HCT116 (cell line): ENCODE measurements around the gene ABHD10. TPM values are rescaled to one million over a fixed set of nuclear protein-coding genes. Genes with fewer than 3 reads are reported as not detected.

Experiments
- ATAC-seq: fragments of 200-7000 bp; cut with Tn5 transposase; 2 replicates; pipeline ENCODE4 v1.9.1; 2020; ENCODE audit warnings: mild to moderate bottlenecking, moderate library complexity
- BruUV-seq: library from RNA; stranded (reverse); fragments of 400-500 nt; replicated peaks from 2 replicates; lab custom pipeline; 2021; lab: Mats Ljungman, UMichigan
- CTCF ChIA-PET: fragments of 300-600 bp; sonication (Branson Sonifier 250); formaldehyde crosslinking; loops from one replicate; lab custom pipeline; 2021; ENCODE audit warnings: antibody characterized with exemption; lab: Charles Lee
- POLR2A ChIA-PET: fragments of 300-600, 350-600 bp; sonication (Branson Sonifier 250); formaldehyde crosslinking; loops from one replicate; lab custom pipeline; 2021; ENCODE audit warnings: antibody characterized with exemption; lab: Charles Lee
- RAD21 ChIA-PET, 2 experiments: fragments of 300-600 bp; sonication (Branson Sonifier 250); formaldehyde crosslinking; loops; one replicate each; lab custom pipeline; 2023; ENCODE audit warnings: low total read pairs in 2 of 2; ENCODE audit not compliant: uncharacterized antibody in 2 of 2, unreplicated experiment in 2 of 2, low non-redundant PET in 1 of 2; lab: Charles Lee
- DNase-seq: peaks from one replicate; pipeline ENCODE4 v3.0.0-alpha.2; 2010; ENCODE audit warnings: low read depth, low spot score
- H2AFZ ChIP-seq: fragments of 200-600 bp; shearing (Covaris generic), sonication (generic); 2 replicates; pipeline ENCODE4 v1.6.1; 2017; ENCODE audit warnings: low read depth, mixed run types, mixed read lengths, antibody characterized with exemption, low read length; ENCODE audit not compliant: poor library complexity, severe bottlenecking
- H3K27ac ChIP-seq: 2 replicates; pipeline ENCODE4 v1.5.1; 2012; ENCODE audit warnings: low read depth, low read length
- H3K27me3 ChIP-seq: fragments of 200-600 bp; sonication (generic); 2 replicates; pipeline ENCODE4 v1.6.1; 2016; ENCODE audit warnings: mixed run types, low read length, mixed read lengths; ENCODE audit not compliant: insufficient read depth
- H3K36me3 ChIP-seq, 2 experiments: fragments of 200-500 bp in 1 of 2; fragments of 200-600 bp in 1 of 2; sonication (Bioruptor generic) in 1 of 2; sonication (generic) in 1 of 2; 2 replicates each; pipeline versions ENCODE4 v1.5.1 to v1.6.1; 2014 to 2016; ENCODE audit warnings: low read length in 2 of 2, inconsistent platforms in 1 of 2, mixed read lengths in 1 of 2, mixed run types in 1 of 2; ENCODE audit not compliant: insufficient read depth in 2 of 2, control insufficient read depth in 1 of 2
- H3K4me1 ChIP-seq, 2 experiments: fragments of 200-600 bp in 1 of 2; sonication (generic) in 1 of 2; 2 replicates each; pipeline versions ENCODE4 v1.5.1 to v1.6.1; 2012 to 2017; ENCODE audit warnings: low read length in 2 of 2, inconsistent platforms in 1 of 2, mild to moderate bottlenecking in 1 of 2, mixed read lengths in 1 of 2, mixed run types in 1 of 2, moderate library complexity in 1 of 2; ENCODE audit not compliant: insufficient read depth in 2 of 2, control insufficient read depth in 1 of 2
- H3K4me2 ChIP-seq: fragments of 200-600 bp; sonication (generic); 2 replicates; pipeline ENCODE4 v1.6.1; 2017; ENCODE audit warnings: mixed run types, low read length, mixed read lengths
- H3K4me3 ChIP-seq, 2 experiments: fragments of 200-600 bp in 1 of 2; sonication (generic) in 1 of 2; replicated peaks in 1 of 2; 2 replicates each; pipeline ENCODE4 v1.5.1; 2011 to 2016; ENCODE audit warnings: low read length in 2 of 2, control low read depth in 1 of 2, low read depth in 1 of 2, mild to moderate bottlenecking in 1 of 2, mixed read lengths in 1 of 2, mixed run types in 1 of 2
- H3K79me2 ChIP-seq: fragments of 200-600 bp; sonication (generic); 2 replicates; pipeline ENCODE4 v1.6.1; 2017; ENCODE audit warnings: mild to moderate bottlenecking, mixed run types, low read length, moderate library complexity, mixed read lengths; ENCODE audit not compliant: insufficient read depth
- H3K9ac ChIP-seq: fragments of 200-600 bp; sonication (generic); 2 replicates; pipeline ENCODE4 v1.6.1; 2016; ENCODE audit warnings: low read length, mixed read lengths
- H3K9me2 ChIP-seq: fragments of 200-600 bp; sonication (generic), shearing (Covaris generic); 2 replicates; pipeline ENCODE4 v1.6.1; 2017; ENCODE audit warnings: mixed run types, mild to moderate bottlenecking, moderate library complexity; ENCODE audit not compliant: insufficient read depth
- H3K9me3 ChIP-seq, 2 experiments: fragments of 200-500 bp in 1 of 2; fragments of 200-600 bp in 1 of 2; sonication (Bioruptor generic) in 1 of 2; sonication (generic) in 1 of 2; 2 replicates each; pipeline ENCODE4 v1.6.1; 2014 to 2017; ENCODE audit warnings: low read length in 2 of 2, mixed read lengths in 2 of 2, inconsistent platforms in 1 of 2, low read depth in 1 of 2, mild to moderate bottlenecking in 1 of 2, mixed run types in 1 of 2, moderate library complexity in 1 of 2; ENCODE audit not compliant: control insufficient read depth in 1 of 2, insufficient read depth in 1 of 2
- H4K20me1 ChIP-seq: fragments of 200-600 bp; sonication (generic), shearing (Covaris generic); 2 replicates; pipeline ENCODE4 v1.6.1; 2017; ENCODE audit warnings: mixed run types, mild to moderate bottlenecking, moderate library complexity; ENCODE audit not compliant: insufficient read depth
- CBX3 ChIP-seq: IDR thresholded peaks from 2 replicates; pipeline ENCODE4 v1.6.1; 2012; ENCODE audit warnings: low read depth
- CEBPB ChIP-seq: IDR thresholded peaks from 2 replicates; pipeline ENCODE4 v1.6.1; 2012; ENCODE audit warnings: low read depth
- EGR1 ChIP-seq: IDR thresholded peaks from 2 replicates; pipeline ENCODE4 v1.6.1; 2012; ENCODE audit warnings: low read depth
- ELF1 ChIP-seq: IDR thresholded peaks from 2 replicates; pipeline ENCODE4 v1.6.1; 2012; ENCODE audit warnings: low read depth, borderline replicate concordance
- EZH2 ChIP-seq: fragments of 200-600 bp; sonication (generic); IDR thresholded peaks from 2 replicates; pipeline ENCODE4 v1.6.1; 2017; ENCODE audit warnings: antibody characterized with exemption, mixed run types
- FOSL1 ChIP-seq: IDR thresholded peaks from 2 replicates; pipeline ENCODE4 v1.6.1; 2012; ENCODE audit warnings: low read depth
- JUND ChIP-seq: IDR thresholded peaks from 2 replicates; pipeline ENCODE4 v1.6.1; 2012
- MAX ChIP-seq: IDR thresholded peaks from 2 replicates; pipeline ENCODE4 v1.6.1; 2012
- POLR2A ChIP-seq: IDR thresholded peaks from 2 replicates; pipeline ENCODE4 v1.7.0; 2011; ENCODE audit warnings: borderline replicate concordance; ENCODE audit not compliant: insufficient read depth, insufficient read length; ENCODE audit errors: extremely low read depth
- POLR2AphosphoS5 ChIP-seq: IDR thresholded peaks from 2 replicates; pipeline ENCODE4 v1.6.1; 2011; ENCODE audit warnings: mild to moderate bottlenecking, low read depth, low read length, moderate library complexity
- RAD21 ChIP-seq: IDR thresholded peaks from 2 replicates; pipeline ENCODE4 v1.6.1; 2012; ENCODE audit warnings: low read depth, mild to moderate bottlenecking
- SP1 ChIP-seq: IDR thresholded peaks from 2 replicates; pipeline ENCODE4 v1.6.1; 2012; ENCODE audit warnings: low read depth
- SRF ChIP-seq: IDR thresholded peaks from 2 replicates; pipeline ENCODE4 v1.6.1; 2012; ENCODE audit warnings: low read depth
- TCF7L2 ChIP-seq: IDR thresholded peaks from 2 replicates; pipeline ENCODE4 v1.7.0; 2011; ENCODE audit warnings: borderline replicate concordance, inconsistent platforms; ENCODE audit not compliant: insufficient read depth, insufficient read length; ENCODE audit errors: extremely low read depth
- YY1 ChIP-seq: IDR thresholded peaks from 2 replicates; pipeline ENCODE4 v1.6.1; 2011; ENCODE audit warnings: low read length, low read depth, moderate library complexity, mild to moderate bottlenecking; ENCODE audit not compliant: insufficient replicate concordance; ENCODE audit errors: extremely low read depth
- ZBTB33 ChIP-seq: IDR thresholded peaks from 2 replicates; pipeline ENCODE4 v1.6.1; 2011; ENCODE audit warnings: mild to moderate bottlenecking, low read length, moderate library complexity; ENCODE audit not compliant: insufficient replicate concordance; ENCODE audit errors: extremely low read depth
- ZFX ChIP-seq: fragments of 450-650 bp; IDR thresholded peaks from 2 replicates; pipeline ENCODE4 v1.6.1; 2017
- ZNF274 ChIP-seq: fragments of 200-500 bp; sonication (Bioruptor generic); IDR thresholded peaks from 2 replicates; pipeline ENCODE4 v1.6.1; 2014; ENCODE audit warnings: mild to moderate bottlenecking, low read depth, low read length, inconsistent platforms
- intact Hi-C: fragments of 100-400 bp; cut with micrococcal nuclease; formaldehyde crosslinking; loops from 2 replicates; pipeline ENCODE4 v1.10.0; 2022
- total RNA-seq: library from RNA; stranded (reverse); gene quantifications from one replicate; pipeline ENCODE4 v1.2.1, GENCODE V29; 2021; ENCODE audit not compliant: unreplicated experiment
- TF ChIP-seq, protein P1 (sequence below): IDR thresholded peaks from 2 replicates; pipeline ENCODE4 v1.6.1; 2012; ENCODE audit warnings: low read depth
- TF ChIP-seq, protein P2 (sequence below), 3 experiments: fragments of 200-600 bp in 1 of 3; sonication (generic) in 1 of 3; IDR thresholded peaks in 2 of 3; conservative IDR thresholded peaks in 1 of 3; 2 replicates each; pipeline ENCODE4 v1.5.1; 2012 to 2017; ENCODE audit warnings: low read depth in 2 of 3, low read length in 2 of 3, antibody characterized with exemption in 1 of 3, borderline replicate concordance in 1 of 3, control low read depth in 1 of 3, mild to moderate bottlenecking in 1 of 3, mixed read lengths in 1 of 3, mixed run types in 1 of 3, moderate library complexity in 1 of 3; ENCODE audit not compliant: insufficient read depth in 1 of 3

ABHD10 gene
- total RNA-seq, 1 experiment from 2014 or later, result 295 TPM

GRCh38 chr3:112011376-112011940 lies 32.6 kb downstream of the ABHD10 start:
- ChIA-PET RAD21 (no interaction called here), CTCF (interaction anchor here (0.6 to 5.1 kb wide), 4 partner anchors 21 to 434 kb away, joined by 3 to 109 read pairs (median 3); partner anchors contain the start of gene ABHD10), POLR2A (no interaction called here)
- no peak for TF ChIP-seq FOSL1
- TF ChIP-seq RAD21, result no peak
- no peak for TF ChIP-seq MAX
- TF ChIP-seq POLR2AphosphoS5, result no peak
- TF ChIP-seq JUND, result no peak
- no peak for TF ChIP-seq SP1
- TF ChIP-seq, protein P1, sequence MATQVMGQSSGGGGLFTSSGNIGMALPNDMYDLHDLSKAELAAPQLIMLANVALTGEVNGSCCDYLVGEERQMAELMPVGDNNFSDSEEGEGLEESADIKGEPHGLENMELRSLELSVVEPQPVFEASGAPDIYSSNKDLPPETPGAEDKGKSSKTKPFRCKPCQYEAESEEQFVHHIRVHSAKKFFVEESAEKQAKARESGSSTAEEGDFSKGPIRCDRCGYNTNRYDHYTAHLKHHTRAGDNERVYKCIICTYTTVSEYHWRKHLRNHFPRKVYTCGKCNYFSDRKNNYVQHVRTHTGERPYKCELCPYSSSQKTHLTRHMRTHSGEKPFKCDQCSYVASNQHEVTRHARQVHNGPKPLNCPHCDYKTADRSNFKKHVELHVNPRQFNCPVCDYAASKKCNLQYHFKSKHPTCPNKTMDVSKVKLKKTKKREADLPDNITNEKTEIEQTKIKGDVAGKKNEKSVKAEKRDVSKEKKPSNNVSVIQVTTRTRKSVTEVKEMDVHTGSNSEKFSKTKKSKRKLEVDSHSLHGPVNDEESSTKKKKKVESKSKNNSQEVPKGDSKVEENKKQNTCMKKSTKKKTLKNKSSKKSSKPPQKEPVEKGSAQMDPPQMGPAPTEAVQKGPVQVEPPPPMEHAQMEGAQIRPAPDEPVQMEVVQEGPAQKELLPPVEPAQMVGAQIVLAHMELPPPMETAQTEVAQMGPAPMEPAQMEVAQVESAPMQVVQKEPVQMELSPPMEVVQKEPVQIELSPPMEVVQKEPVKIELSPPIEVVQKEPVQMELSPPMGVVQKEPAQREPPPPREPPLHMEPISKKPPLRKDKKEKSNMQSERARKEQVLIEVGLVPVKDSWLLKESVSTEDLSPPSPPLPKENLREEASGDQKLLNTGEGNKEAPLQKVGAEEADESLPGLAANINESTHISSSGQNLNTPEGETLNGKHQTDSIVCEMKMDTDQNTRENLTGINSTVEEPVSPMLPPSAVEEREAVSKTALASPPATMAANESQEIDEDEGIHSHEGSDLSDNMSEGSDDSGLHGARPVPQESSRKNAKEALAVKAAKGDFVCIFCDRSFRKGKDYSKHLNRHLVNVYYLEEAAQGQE, result no peak
- TF ChIP-seq TCF7L2, result no peak
- TF ChIP-seq YY1, result no peak
- TF ChIP-seq ZBTB33, result no peak
- no peak for TF ChIP-seq ZFX
- no peak for TF ChIP-seq CBX3
- no peak for TF ChIP-seq ZNF274
- TF ChIP-seq ELF1, result no peak
- no peak for TF ChIP-seq EZH2
- no peak for TF ChIP-seq SRF
- no peak for TF ChIP-seq CEBPB
- TF ChIP-seq, protein P2, sequence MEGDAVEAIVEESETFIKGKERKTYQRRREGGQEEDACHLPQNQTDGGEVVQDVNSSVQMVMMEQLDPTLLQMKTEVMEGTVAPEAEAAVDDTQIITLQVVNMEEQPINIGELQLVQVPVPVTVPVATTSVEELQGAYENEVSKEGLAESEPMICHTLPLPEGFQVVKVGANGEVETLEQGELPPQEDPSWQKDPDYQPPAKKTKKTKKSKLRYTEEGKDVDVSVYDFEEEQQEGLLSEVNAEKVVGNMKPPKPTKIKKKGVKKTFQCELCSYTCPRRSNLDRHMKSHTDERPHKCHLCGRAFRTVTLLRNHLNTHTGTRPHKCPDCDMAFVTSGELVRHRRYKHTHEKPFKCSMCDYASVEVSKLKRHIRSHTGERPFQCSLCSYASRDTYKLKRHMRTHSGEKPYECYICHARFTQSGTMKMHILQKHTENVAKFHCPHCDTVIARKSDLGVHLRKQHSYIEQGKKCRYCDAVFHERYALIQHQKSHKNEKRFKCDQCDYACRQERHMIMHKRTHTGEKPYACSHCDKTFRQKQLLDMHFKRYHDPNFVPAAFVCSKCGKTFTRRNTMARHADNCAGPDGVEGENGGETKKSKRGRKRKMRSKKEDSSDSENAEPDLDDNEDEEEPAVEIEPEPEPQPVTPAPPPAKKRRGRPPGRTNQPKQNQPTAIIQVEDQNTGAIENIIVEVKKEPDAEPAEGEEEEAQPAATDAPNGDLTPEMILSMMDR (IDR thresholded peaks at IDR 0.05 in 2 of 3, conservative IDR thresholded peaks at IDR 0.05 in 1 of 3; ENCODE audit: borderline replicate concordance in 1 of 3, insufficient read depth in 1 of 3, low read depth in 2 of 3, low read length in 2 of 3), result no peak
- TF ChIP-seq POLR2A, result no peak
- TF ChIP-seq EGR1, result no peak
- intact Hi-C loops, result no loop called here
- no TSS peak for BruUV-seq
- Histone ChIP-seq H3K79me2 (no peaks in the 10 kb centered on the region), H3K4me2 (no peak overlapping the region), H2AFZ (no peak overlapping the region), H3K27ac (no peak overlapping the region), H4K20me1 (no peaks in the 10 kb centered on the region), H3K9me2 (no peaks in the 10 kb centered on the region), H3K4me3 (no peak overlapping the region), H3K4me1 (peaks cover 0 to 14% of the 10 kb centered on the region in 2 experiments; a peak in 2 of 4 replicates), H3K9ac (no peak overlapping the region), H3K27me3 (no peaks in the 10 kb centered on the region), H3K36me3 (no peaks in the 10 kb centered on the region), H3K9me3 (no peaks in the 10 kb centered on the region)
- no peak for ATAC-seq
- DNase-seq, result no peak
